ENCODE measurements around the gene SPIC.
A peak's percentile ranks its signal among the peaks of the same experiment; 100 is the strongest.
"Not testable (repeated sequence)": the region's sequence is repeated elsewhere in the genome, so short reads cannot be mapped to it uniquely, and the experiment has no call there.

SPIC gene

GRCh38 chr12:101474711-101475386 is at the start of gene SPIC:
Gene SPIC (plus strand): TSS chr12:101475336. CDS start chr12:101476905, 1,569 bp downstream.
- no peak for DNase-seq

DNA sequence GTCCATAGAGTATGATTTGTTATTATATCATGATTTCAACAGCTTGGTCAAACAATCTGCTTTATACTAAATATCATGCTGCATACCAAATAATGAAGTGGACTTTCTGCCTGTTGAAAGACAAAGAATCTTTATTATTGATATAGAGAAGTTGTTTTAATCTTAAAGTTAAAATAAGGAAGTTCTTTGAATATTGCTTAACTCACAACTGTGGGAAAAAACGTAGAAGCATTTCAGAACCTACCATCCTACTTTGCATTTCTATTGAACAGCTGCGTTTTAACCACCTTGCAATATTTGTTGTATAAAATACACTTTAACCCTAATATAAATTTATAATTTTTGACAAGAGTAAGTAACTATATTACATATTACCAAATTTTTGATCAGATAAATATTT is 44.7 kb upstream of the SPIC start:
- no peak for DNase-seq

DNA sequence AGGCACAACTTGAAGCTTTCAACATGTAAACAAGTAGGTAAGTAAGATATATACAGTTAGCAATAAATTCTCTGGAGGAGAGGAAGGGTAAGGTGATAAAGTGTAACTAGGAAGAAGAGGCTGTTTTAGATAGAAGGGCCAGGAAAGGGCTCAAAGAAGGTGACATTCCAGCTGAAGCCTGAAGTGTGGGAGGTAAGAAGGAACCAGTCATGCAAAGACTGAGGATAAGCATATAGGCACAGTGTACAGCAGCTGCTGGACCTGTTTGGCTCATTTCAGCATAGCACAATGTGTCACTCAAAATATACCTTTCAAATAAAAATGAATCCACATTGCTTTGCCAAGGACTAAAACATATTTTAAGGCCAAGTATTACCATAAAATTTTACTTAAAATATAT is 39.0 kb upstream of the SPIC start:
- no peak for DNase-seq

DNA sequence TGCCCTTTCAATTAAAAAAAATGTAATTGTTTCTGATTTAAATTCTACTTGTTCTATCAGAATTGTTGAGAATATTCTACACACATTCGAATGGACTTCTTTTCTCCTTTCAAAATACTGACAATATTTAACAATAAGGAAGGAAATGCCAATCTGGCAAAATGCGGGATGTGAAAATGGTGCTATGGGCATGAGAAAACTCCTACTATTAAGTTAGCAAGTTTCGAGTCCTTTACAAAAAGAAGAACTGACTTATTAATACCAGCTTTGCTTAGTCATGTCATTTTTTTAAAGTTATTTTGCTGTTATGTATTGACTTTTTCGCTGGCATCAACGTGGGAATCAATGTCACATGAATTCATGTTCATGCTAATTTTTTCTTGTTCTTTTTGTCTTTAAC is 35.9 kb upstream of the SPIC start:
- no peak for DNase-seq

GRCh38 chr12:101441461-101442224 is 33.5 kb upstream of the SPIC start:
- no peak for DNase-seq

GRCh38 chr12:101455685-101456084 is 19.5 kb upstream of the SPIC start:
- no peak for DNase-seq

GRCh38 chr12:101459642-101460346 is 15.3 kb upstream of the SPIC start:
- peak in 1 of 2 experiments; percentile 3 for DNase-seq

GRCh38 chr12:101468948-101469347 is 6.2 kb upstream of the SPIC start:
- DNase-seq = no peak

GRCh38 chr12:101470939-101471338 is 4.2 kb upstream of the SPIC start:
- DNase-seq = no peak

- not testable (repeated sequence) for DNase-seq
Measured at GRCh38 chr12:101471878-101472277, 3.3 kb upstream of the SPIC start.

DNA sequence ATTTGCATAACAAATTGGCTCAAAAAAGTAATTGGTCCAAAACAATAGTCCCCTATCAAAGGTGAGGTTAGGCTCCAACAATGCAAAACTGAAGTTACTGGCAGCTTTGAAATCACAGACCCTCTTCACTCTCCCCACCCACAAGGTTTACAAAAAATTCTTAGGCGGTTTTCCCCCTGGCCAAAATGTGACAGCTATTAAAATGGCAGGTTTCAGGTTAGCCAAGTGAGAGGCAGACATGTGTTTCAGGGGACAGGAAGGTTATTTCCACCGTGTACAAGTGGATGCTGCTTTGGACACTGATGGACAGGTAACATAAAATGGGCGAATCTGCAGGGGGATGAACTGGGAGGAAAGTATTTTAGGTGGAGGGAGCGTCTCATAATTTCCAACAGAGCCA is 888 bp upstream of the SPIC start:
- no peak for DNase-seq

DNA sequence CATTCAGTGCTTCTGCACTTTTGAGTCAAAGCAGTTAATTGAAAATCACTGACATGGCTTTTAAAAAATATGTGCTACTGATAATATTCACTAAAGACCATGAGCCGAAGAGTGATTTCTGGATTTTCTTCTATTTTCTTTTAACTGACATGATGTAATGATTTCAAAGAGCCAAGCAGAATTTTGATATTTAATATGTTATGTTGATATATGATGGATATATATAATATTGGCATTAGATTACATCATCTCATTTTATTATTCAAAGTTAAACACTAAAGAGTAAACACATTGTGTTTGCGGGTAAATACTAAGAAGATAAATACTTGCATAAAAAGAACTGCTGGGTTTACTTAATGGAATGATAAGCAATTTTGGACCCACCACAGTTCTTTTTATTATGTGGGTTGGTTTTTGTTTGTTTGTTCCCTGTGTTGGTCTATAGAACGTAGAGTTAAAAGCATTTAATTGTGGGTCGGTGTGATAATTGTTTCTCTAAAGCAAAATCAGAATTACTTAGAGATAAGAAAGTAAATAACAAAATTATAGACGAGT is 692 bp downstream of the SPIC start:
- DNase-seq = no peak

DNA sequence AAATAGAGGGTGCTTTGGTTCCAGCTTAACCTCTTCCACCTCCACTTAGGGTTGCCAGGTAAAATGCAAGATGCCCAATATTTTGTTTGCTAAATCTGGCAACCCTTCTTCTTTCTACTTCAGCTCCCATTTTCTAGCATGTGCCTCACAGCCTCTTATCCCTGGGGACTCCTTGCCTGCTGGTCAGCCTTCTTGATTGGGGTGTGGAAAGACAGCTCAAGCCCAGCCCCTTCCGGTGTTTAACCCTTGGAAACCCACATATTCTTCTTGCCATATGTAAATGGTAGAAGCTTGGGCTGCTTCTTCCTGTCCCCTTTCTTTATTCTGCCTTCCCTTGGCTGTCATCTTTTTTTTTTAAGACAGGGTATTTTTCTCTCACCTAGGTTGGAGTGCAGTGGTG is 5.7 kb downstream of the SPIC start:
- DNase-seq = no peak

GRCh38 chr12:101485021-101485420 is 9.9 kb downstream of the SPIC start:
- peak in 1 of 2 experiments; percentile 5 for DNase-seq

GRCh38 chr12:101488469-101488868 is 13.3 kb downstream of the SPIC start:
- no peak for DNase-seq

DNA sequence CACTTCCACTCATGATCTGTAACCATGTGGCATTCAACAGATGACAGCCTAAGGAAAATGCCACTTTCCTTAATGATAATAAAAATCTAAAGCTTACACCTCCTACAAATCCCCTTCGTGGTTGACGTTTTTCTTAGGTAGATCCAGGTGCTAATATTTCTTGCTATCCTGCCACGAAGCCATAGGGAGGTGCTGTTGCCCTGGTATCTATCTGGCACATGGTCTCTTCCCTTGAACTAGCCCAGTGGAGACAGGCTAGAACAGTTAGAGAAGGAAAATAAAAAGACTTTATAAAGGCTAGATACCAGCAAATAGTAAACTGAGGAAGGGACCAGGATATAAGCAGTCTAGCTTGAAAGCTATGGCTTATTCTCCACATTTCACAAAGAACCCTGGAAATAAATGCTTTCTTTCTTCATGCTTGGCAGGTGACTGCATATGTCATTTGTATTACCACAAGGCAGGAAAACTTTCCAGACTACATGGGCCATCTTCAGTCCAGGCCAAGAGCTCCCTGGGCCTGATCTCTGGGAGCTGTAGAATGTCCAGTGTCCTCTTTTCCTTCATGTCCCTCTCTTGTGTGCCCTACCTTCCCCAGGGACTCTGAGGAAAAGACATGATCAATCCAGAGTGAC is 15.3 kb downstream of the SPIC start:
- DNase-seq = peak in 1 of 2 experiments; percentile 8

DNA sequence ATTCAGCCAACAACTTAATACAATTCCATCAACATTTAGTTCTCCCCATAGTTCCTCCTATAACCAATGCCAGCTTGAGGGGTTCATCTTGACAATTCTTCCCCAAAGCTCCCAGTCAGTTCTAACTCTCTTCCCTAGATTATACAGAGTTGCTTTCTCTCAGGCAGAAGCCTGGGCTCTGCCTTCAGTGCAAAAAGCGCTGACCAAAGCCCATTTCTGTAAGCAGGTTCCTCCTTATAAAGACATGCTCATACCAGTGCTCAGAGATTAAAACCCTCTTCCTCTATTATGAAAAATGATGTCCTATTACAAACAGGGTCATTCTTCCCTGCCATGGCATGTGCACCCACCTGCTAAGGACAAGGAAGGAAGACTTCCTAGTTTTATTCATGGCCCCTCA is 16.2 kb downstream of the SPIC start:
- DNase-seq = no peak

- peak in 1 of 2 experiments; percentile 16 for DNase-seq
Measured at GRCh38 chr12:101493556-101493955, 18.4 kb downstream of the SPIC start.

DNA sequence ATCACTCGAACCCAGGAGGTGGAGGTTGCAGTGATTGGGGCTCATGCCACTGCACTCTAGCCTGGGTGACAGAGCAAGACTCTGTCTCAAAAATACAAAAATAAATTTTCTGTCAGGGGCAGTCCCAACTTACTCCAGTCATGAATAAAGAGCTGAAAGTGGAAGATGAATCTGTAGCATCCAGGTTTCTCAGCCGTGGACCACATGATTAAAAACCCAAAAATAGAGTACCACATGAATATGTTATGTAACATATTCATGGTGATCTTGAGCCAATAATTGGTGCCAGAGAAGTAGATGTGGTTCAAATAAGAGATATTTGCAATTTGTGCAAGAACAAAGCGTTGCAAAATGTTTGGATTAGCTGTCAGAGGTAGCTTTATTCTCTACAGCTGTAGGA is 23.1 kb downstream of the SPIC start:
- no peak for DNase-seq

- no peak for DNase-seq
Measured at GRCh38 chr12:101501410-101501995, 26.4 kb downstream of the SPIC start.

- DNase-seq = no peak
Measured at GRCh38 chr12:101521136-101521535, 46.0 kb downstream of the SPIC start.

DNA sequence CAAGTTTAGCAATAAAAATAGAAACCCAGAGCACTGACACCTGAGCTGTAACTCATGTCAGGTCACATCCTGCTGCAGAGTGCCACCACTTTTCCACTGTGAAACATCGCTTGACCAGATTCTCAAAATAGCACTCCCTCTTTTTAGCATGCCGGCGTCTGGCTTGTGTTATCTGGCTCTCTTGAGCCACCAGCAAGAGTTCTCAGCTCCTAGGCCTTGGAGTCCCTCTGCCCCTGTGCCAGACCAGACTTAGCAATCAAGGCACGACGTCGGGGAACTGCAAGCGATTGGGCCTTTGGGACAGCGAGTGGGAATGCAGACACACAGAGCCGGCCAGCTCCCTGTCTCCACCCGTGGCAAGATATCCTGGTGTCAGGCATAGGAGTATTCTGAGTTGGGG is 52.5 kb downstream of the SPIC start:
- no peak for DNase-seq

Data from NCI-H446 (cell line).